GM19395 (cell line): ENCODE data around the gene NOP14.
"Not testable (repeated sequence)": the region's sequence is repeated elsewhere in the genome, so short reads cannot be mapped to it uniquely, and the experiment has no call there.

Experiments
- ATAC-seq: cut with Tn5 transposase; IDR thresholded peaks from one replicate; pipeline ENCODE4 v1.9.1; 2021; ENCODE audit warnings: mild to moderate bottlenecking, moderate library complexity; ENCODE audit not compliant: unreplicated experiment

NOP14 gene

GRCh38 chr4:2918300-2918699, 44.9 kb downstream of the NOP14 start:
- ATAC-seq = not testable (repeated sequence)

GRCh38 chr4:2916696-2917095, 46.5 kb downstream of the NOP14 start:
- ATAC-seq = not testable (repeated sequence)

- no peak for ATAC-seq
Observed at GRCh38 chr4:2915789-2916188, 47.4 kb downstream of the NOP14 start.

- no peak for ATAC-seq
Observed at GRCh38 chr4:2914256-2915126, 48.7 kb downstream of the NOP14 start.

GRCh38 chr4:2913168-2913567, 50.0 kb downstream of the NOP14 start:
- no peak for ATAC-seq

- no peak for ATAC-seq
Observed at GRCh38 chr4:2911868-2912267, 51.3 kb downstream of the NOP14 start.

GRCh38 chr4:2910409-2910808, 52.8 kb downstream of the NOP14 start:
- no peak for ATAC-seq

GRCh38 chr4:2909583-2909982, 53.6 kb downstream of the NOP14 start:
- ATAC-seq = no peak

- no peak for ATAC-seq
Observed at GRCh38 chr4:2908686-2909085, 54.5 kb downstream of the NOP14 start.

- ATAC-seq = no peak
Observed at GRCh38 chr4:2907706-2908293, 55.4 kb downstream of the NOP14 start.

- no peak for ATAC-seq
Observed at GRCh38 chr4:2907226-2907625, 56.0 kb downstream of the NOP14 start.

GRCh38 chr4:2906218-2906617, 57.0 kb downstream of the NOP14 start:
- ATAC-seq = no peak

- ATAC-seq = no peak
Observed at GRCh38 chr4:2905544-2905943, 57.7 kb downstream of the NOP14 start.

GRCh38 chr4:2902126-2902525, 61.1 kb downstream of the NOP14 start:
- ATAC-seq = no peak

GRCh38 chr4:2901186-2901585, 62.0 kb downstream of the NOP14 start:
- ATAC-seq = no peak

- ATAC-seq = no peak
Observed at GRCh38 chr4:2900741-2901140, 62.5 kb downstream of the NOP14 start.

- ATAC-seq = no peak
Observed at GRCh38 chr4:2898001-2898400, 65.2 kb downstream of the NOP14 start.

- ATAC-seq = no peak
Observed at GRCh38 chr4:2893772-2894171, 69.4 kb downstream of the NOP14 start.

- no peak for ATAC-seq
Observed at GRCh38 chr4:2891294-2891693, 71.9 kb downstream of the NOP14 start.

GRCh38 chr4:2888886-2889285, 74.3 kb downstream of the NOP14 start:
- ATAC-seq = no peak
